ENCODE measurements around the gene SLC35D1. TPM values are rescaled to one million over a fixed set of nuclear protein-coding genes. Genes with fewer than 3 reads are reported as not detected.

The SLC35D1 gene
- total RNA-seq (10 to 100 TPM in 1 of 4 donors, 1 to 10 TPM in 3; 8.9 to 10.7 (median 9.5) TPM), polyA plus RNA-seq (10 to 100 TPM in 1 of 3 donors, 1 to 10 TPM in 2; 3.9 to 22.9 (median 4.8) TPM)

GRCh38 chr1:67053785-67054772 lies at the start of gene SLC35D1:
Gene SLC35D1 (minus strand): TSS chr1:67054148. CDS start chr1:67054013, 135 bp downstream.
- intact Hi-C loops (cut with DNase I) = loop anchor here (2.0 to 5.0 kb wide), 5 partner anchors 23 to 378 kb away; partner anchors contain the start of genes DNAI4, MIER1 and SERBP1
- TF ChIP-seq EP300 (IDR thresholded peaks at IDR 0.05) = no peak
- TF ChIP-seq POLR2AphosphoS5 (IDR thresholded peaks at IDR 0.05) = peak; percentile 51 to 75 (median 66)
- peak; percentile 26 to 52 for TF ChIP-seq POLR2A (IDR thresholded peaks at IDR 0.05)
- Histone ChIP-seq H3K4me1 (peaks cover 0 to 29% (median 18%) of the 10 kb centered on the region in 4 donors), H3K9me3 (no peaks in the 10 kb centered on the region), H3K27ac (peak within 1 kb of the TSS; percentile 97 to 98 (median 98)), H3K4me3 (peak within 1 kb of the TSS; percentile 58 to 90 (median 82)), H3K27me3 (no peaks in the 10 kb centered on the region), H3K36me3 (peaks cover 0 to 15% (median 4%) of the 10 kb centered on the region in 4 donors)
- WGBS, 2 donors = 1% methylated on average over 73 of the region's 73 CpGs
- peak; percentile 83 for DNase-seq

- Histone ChIP-seq H3K36me3 (no peaks in the 10 kb centered on the region), H3K9me3 (no peaks in the 10 kb centered on the region), H3K27me3 (no peaks in the 10 kb centered on the region), H3K4me3 (no peak overlapping the region), H3K27ac (no peak overlapping the region), H3K4me1 (no peaks in the 10 kb centered on the region)
- TF ChIP-seq POLR2A (IDR thresholded peaks at IDR 0.05) (no peak), CTCF (IDR thresholded peaks at IDR 0.05) (no peak), EP300 (IDR thresholded peaks at IDR 0.05) (no peak)
- intact Hi-C loops (cut with DNase I) = no loop called here
- 16 to 61% methylated on average over 1 of the region's 1 CpG for WGBS, 2 donors
- DNase-seq = no peak
These were observed 49.6 kb upstream of the SLC35D1 start for GRCh38 chr1:67103548-67103947.

- no peak for TF ChIP-seq POLR2A (IDR thresholded peaks at IDR 0.05)
- TF ChIP-seq CTCF (IDR thresholded peaks at IDR 0.05) = no peak
- no peak for TF ChIP-seq POLR2AphosphoS5 (IDR thresholded peaks at IDR 0.05)
- TF ChIP-seq EP300 (IDR thresholded peaks at IDR 0.05) = no peak
- Histone ChIP-seq H3K9me3 (no peaks in the 10 kb centered on the region), H3K4me1 (no peaks in the 10 kb centered on the region), H3K27ac (no peak overlapping the region), H3K36me3 (no peaks in the 10 kb centered on the region), H3K4me3 (no peak overlapping the region), H3K27me3 (no peaks in the 10 kb centered on the region)
- no peak for DNase-seq
- intact Hi-C loops (cut with DNase I) = no loop called here
- 41 to 42% methylated on average over 3 of the region's 3 CpGs for WGBS, 2 donors
These were observed 46.9 kb upstream of the SLC35D1 start for GRCh38 chr1:67100833-67101232.

GRCh38 chr1:67097305-67097704 lies 43.4 kb upstream of the SLC35D1 start:
- no peaks in the 10 kb centered on the region for H3K27me3 ChIP-seq
- DNase-seq = no peak
- TF ChIP-seq POLR2AphosphoS5 (IDR thresholded peaks at IDR 0.05) (no peak), CTCF (IDR thresholded peaks at IDR 0.05) (no peak), POLR2A (IDR thresholded peaks at IDR 0.05) (no peak), EP300 (IDR thresholded peaks at IDR 0.05) (no peak)
- H3K27ac ChIP-seq = no peak overlapping the region
- H3K4me3 ChIP-seq = no peak overlapping the region
- no peaks in the 10 kb centered on the region for H3K36me3 ChIP-seq
- no peaks in the 10 kb centered on the region for H3K4me1 ChIP-seq
- intact Hi-C loops (cut with DNase I) = no loop called here
- H3K9me3 ChIP-seq = no peaks in the 10 kb centered on the region

- 97 to 98% methylated on average over 2 of the region's 2 CpGs for WGBS, 2 donors
- Histone ChIP-seq H3K4me1 (no peaks in the 10 kb centered on the region), H3K27me3 (no peaks in the 10 kb centered on the region), H3K27ac (no peak overlapping the region), H3K36me3 (no peaks in the 10 kb centered on the region), H3K4me3 (no peak overlapping the region), H3K9me3 (no peaks in the 10 kb centered on the region)
- intact Hi-C loops (cut with DNase I) = no loop called here
- TF ChIP-seq POLR2AphosphoS5 (IDR thresholded peaks at IDR 0.05) (no peak), EP300 (IDR thresholded peaks at IDR 0.05) (no peak), POLR2A (IDR thresholded peaks at IDR 0.05) (no peak), CTCF (IDR thresholded peaks at IDR 0.05) (no peak)
- DNase-seq = no peak
These were observed 40.2 kb upstream of the SLC35D1 start for GRCh38 chr1:67094191-67094590.

All from sigmoid colon (tissue), 7 donors.